Right lobe of liver (tissue), 4 donors: ENCODE measurements around the gene ADRA1B.

ENCODE experiments used
- POLR2A ChIP-seq: fragments of 450-650 bp; IDR thresholded peaks from one replicate; pipeline ENCODE4 v1.6.1; 2017; ENCODE audit warnings: antibody characterized with exemption, mild to moderate bottlenecking
- TF ChIP-seq, protein P1 (sequence below), 4 donors: fragments of 200-600 bp in 3 of 4; fragments of 450-650 bp in 1 of 4; IDR thresholded peaks; one replicate each; pipeline versions ENCODE4 v1.5.1 to v1.8.0; 2016 to 2022; ENCODE audit warnings: antibody characterized with exemption in 4 of 4, mild to moderate bottlenecking in 2 of 4
- donor health status: DM: no; HTN: no; CAD: no.
- donor health status: DM: no; HTN: no; CAD: no.
- donor health status: DM: no; HTN: yes; CAD: no.

DNA sequence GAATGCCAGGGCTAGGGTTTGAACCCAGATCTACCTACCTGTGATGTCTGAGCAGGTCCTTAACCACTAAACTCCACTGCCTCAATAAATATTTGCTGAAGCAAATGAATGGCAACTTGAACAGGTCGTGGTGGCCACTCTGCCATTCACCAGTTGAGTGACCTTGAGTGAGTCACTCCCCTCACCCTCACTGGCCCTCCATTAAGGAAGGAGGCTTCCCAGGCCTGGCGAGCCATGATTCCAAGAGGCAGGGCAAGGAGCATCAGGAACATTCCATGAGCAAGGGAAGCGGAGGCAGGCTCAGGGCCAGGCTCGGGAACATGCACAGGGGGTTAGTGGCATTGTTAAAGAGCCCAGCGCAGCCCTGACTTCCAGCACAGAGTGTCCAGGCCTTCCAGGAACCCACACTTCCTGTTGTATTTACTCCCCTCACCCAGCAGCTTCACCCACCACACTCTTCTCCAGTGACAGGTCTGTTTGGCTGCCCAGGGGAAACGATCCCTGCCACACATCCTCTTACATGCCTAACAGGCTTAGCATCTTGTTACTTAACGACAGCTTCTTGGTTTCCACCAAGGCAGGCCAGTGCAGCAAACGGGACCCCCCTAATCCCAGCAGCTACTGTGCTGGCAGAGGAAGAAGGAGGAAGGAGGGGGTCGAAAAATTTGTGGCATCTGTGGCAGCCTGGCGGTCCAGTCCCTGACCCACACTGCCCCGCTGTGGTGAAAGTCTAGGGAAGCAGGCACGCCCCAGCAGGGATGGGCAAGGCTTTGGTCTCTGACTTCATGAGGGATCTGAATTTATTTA, 49.0 kb downstream of the ADRA1B start:
- TF ChIP-seq, protein P1, sequence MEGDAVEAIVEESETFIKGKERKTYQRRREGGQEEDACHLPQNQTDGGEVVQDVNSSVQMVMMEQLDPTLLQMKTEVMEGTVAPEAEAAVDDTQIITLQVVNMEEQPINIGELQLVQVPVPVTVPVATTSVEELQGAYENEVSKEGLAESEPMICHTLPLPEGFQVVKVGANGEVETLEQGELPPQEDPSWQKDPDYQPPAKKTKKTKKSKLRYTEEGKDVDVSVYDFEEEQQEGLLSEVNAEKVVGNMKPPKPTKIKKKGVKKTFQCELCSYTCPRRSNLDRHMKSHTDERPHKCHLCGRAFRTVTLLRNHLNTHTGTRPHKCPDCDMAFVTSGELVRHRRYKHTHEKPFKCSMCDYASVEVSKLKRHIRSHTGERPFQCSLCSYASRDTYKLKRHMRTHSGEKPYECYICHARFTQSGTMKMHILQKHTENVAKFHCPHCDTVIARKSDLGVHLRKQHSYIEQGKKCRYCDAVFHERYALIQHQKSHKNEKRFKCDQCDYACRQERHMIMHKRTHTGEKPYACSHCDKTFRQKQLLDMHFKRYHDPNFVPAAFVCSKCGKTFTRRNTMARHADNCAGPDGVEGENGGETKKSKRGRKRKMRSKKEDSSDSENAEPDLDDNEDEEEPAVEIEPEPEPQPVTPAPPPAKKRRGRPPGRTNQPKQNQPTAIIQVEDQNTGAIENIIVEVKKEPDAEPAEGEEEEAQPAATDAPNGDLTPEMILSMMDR (IDR thresholded peaks at IDR 0.05), result peak; percentile 37 to 60 (median 48)
- no peak for TF ChIP-seq POLR2A
